Keratinocyte (primary cell): ENCODE measurements around the gene CST1. TPM values are rescaled to one million over a fixed set of nuclear protein-coding genes. Genes with fewer than 3 reads are reported as not detected.

Experiments used
- DNase-seq: peaks from one replicate; pipeline ENCODE4 v3.0.0-alpha.2; 2011; ENCODE audit warnings: low read depth, missing footprints, low spot score
- FAIRE-seq: peaks from 2 replicates; lab custom pipeline; 2011; peaks lifted over from hg19 to GRCh38; lab: Jason Lieb, UNC
- H2AFZ ChIP-seq: 2 replicates; pipeline ENCODE4 v1.6.0; 2012; ENCODE audit warnings: low read length, control low read depth, inconsistent platforms; ENCODE audit not compliant: control insufficient read depth
- H3K27ac ChIP-seq: 2 replicates; pipeline ENCODE4 v1.5.1; 2011; ENCODE audit warnings: low read length; ENCODE audit not compliant: control insufficient read depth, insufficient read depth
- H3K27me3 ChIP-seq: 3 replicates; pipeline ENCODE4 v1.6.0; 2011; ENCODE audit warnings: low read length; ENCODE audit not compliant: control insufficient read depth, insufficient read depth; ENCODE audit errors: extremely low read depth
- H3K36me3 ChIP-seq, 2 experiments: 2 replicates in 1 of 2; 3 replicates in 1 of 2; pipeline ENCODE4 v1.5.1; 2011; ENCODE audit warnings: low read length in 2 of 2, mild to moderate bottlenecking in 1 of 2; ENCODE audit not compliant: control insufficient read depth in 2 of 2, insufficient read depth in 2 of 2; ENCODE audit errors: extremely low read depth in 1 of 2
- H3K4me1 ChIP-seq: 3 replicates; pipeline ENCODE4 v1.5.1; 2011; ENCODE audit warnings: low read length; ENCODE audit not compliant: control insufficient read depth, insufficient read depth; ENCODE audit errors: extremely low read depth
- H3K4me2 ChIP-seq: 3 replicates; pipeline ENCODE4 v1.6.0; 2011; ENCODE audit warnings: low read depth, low read length; ENCODE audit not compliant: control insufficient read depth, insufficient read depth; ENCODE audit errors: extremely low read depth
- H3K4me3 ChIP-seq, 3 experiments: fragments of 200-600 bp in 1 of 3; sonication (generic) in 1 of 3; 2 replicates in 2 of 3; 3 replicates in 1 of 3; pipeline ENCODE4 v1.5.1; 2011 to 2016; ENCODE audit warnings: low read length in 3 of 3, mild to moderate bottlenecking in 3 of 3, control low read depth in 2 of 3, inconsistent platforms in 1 of 3, low read depth in 1 of 3, mixed read lengths in 1 of 3, mixed run types in 1 of 3, moderate library complexity in 1 of 3; ENCODE audit not compliant: control insufficient read depth in 2 of 3, insufficient read depth in 2 of 3; ENCODE audit errors: extremely low read depth in 1 of 3
- H3K79me2 ChIP-seq: 2 replicates; pipeline ENCODE4 v1.6.0; 2012; ENCODE audit warnings: low read length; ENCODE audit not compliant: control insufficient read depth, insufficient read depth
- H3K9ac ChIP-seq: 3 replicates; pipeline ENCODE4 v1.6.0; 2011; ENCODE audit warnings: low read length; ENCODE audit not compliant: control insufficient read depth, insufficient read depth; ENCODE audit errors: extremely low read depth
- H3K9me1 ChIP-seq: 3 replicates; pipeline ENCODE4 v1.6.0; 2011; ENCODE audit warnings: low read length; ENCODE audit not compliant: control insufficient read depth, insufficient read depth; ENCODE audit errors: extremely low read depth
- H3K9me3 ChIP-seq: 2 replicates; pipeline ENCODE4 v1.5.1; 2012; ENCODE audit warnings: low read depth, low read length; ENCODE audit not compliant: control insufficient read depth
- H4K20me1 ChIP-seq: 3 replicates; pipeline ENCODE4 v1.6.0; 2011; ENCODE audit warnings: low read length; ENCODE audit not compliant: control insufficient read depth, insufficient read depth; ENCODE audit errors: extremely low read depth
- EZH2 ChIP-seq: IDR thresholded peaks from one replicate; pipeline ENCODE4 v1.6.1; 2012; ENCODE audit warnings: inconsistent platforms, mild to moderate bottlenecking, low read length, moderate library complexity
- dilution Hi-C: fragments of 300-500 bp; cut with MboI; formaldehyde crosslinking; loops from one replicate; pipeline ENCODE4 v1.7.0; 2020; ENCODE audit warnings: low sequenced_read_pairs; ENCODE audit not compliant: extremely low pct_ligation_motif_present
- polyA plus RNA-seq, 5 experiments: library from polyadenylated mRNA; depleted of rRNA in 3 of 5; stranded (reverse) in 3 of 5; stranded (forward) in 1 of 5; unstranded in 1 of 5; fragments of >200 nt; gene quantifications; 1 replicate in 1 of 5; 2 replicates in 3 of 5; 3 replicates in 1 of 5; pipeline versions ENCODE4 v1.2.1 to v1.2.3, GENCODE V29; 2011 to 2012; ENCODE audit warnings: missing spikeins in 2 of 5, low read depth in 1 of 5, low replicate concordance in 1 of 5
- TF ChIP-seq, protein P1 (sequence below), 3 experiments: IDR thresholded peaks in 1 of 3; conservative IDR thresholded peaks in 1 of 3; optimal IDR thresholded peaks in 1 of 3; 2 replicates in 2 of 3; 3 replicates in 1 of 3; pipeline versions ENCODE3 to v1.5.1; 2011; ENCODE audit warnings: low read length in 3 of 3, mild to moderate bottlenecking in 3 of 3, moderate library complexity in 2 of 3, control low read depth in 1 of 3, inconsistent platforms in 1 of 3; ENCODE audit not compliant: insufficient read depth in 2 of 3; ENCODE audit errors: extremely low read depth in 1 of 3

Gene CST1
- polyA plus RNA-seq, 1 donor (not counting 4 experiments of a cell fraction or from before 2014, with no cell fraction given) = not detected

GRCh38 chr20:23753194-23753548 is 2.4 kb upstream of the CST1 start:
- H3K9me3 ChIP-seq = no peaks in the 10 kb centered on the region
- no peaks in the 10 kb centered on the region for H4K20me1 ChIP-seq
- DNase-seq = no peak
- H3K9ac ChIP-seq = no peak overlapping the region
- no peaks in the 10 kb centered on the region for H3K36me3 ChIP-seq
- no peaks in the 10 kb centered on the region for H3K9me1 ChIP-seq
- no peaks in the 10 kb centered on the region for H3K4me1 ChIP-seq
- H3K27me3 ChIP-seq = no peaks in the 10 kb centered on the region
- no peak overlapping the region for H3K4me2 ChIP-seq
- no peak overlapping the region for H2AFZ ChIP-seq
- H3K79me2 ChIP-seq = no peaks in the 10 kb centered on the region
- FAIRE-seq = no peak
- dilution Hi-C loops = no loop called here
- H3K4me3 ChIP-seq = no peak overlapping the region
- no peak for TF ChIP-seq EZH2
- TF ChIP-seq, protein P1, sequence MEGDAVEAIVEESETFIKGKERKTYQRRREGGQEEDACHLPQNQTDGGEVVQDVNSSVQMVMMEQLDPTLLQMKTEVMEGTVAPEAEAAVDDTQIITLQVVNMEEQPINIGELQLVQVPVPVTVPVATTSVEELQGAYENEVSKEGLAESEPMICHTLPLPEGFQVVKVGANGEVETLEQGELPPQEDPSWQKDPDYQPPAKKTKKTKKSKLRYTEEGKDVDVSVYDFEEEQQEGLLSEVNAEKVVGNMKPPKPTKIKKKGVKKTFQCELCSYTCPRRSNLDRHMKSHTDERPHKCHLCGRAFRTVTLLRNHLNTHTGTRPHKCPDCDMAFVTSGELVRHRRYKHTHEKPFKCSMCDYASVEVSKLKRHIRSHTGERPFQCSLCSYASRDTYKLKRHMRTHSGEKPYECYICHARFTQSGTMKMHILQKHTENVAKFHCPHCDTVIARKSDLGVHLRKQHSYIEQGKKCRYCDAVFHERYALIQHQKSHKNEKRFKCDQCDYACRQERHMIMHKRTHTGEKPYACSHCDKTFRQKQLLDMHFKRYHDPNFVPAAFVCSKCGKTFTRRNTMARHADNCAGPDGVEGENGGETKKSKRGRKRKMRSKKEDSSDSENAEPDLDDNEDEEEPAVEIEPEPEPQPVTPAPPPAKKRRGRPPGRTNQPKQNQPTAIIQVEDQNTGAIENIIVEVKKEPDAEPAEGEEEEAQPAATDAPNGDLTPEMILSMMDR (optimal IDR thresholded peaks at IDR 0.05 in 1 of 3, IDR thresholded peaks at IDR 0.05 in 1 of 3, conservative IDR thresholded peaks at IDR 0.05 in 1 of 3; ENCODE audit: extremely low read depth in 1 of 3, insufficient read depth in 2 of 3, low read length in 3 of 3) = no peak
- H3K27ac ChIP-seq = no peak overlapping the region

GRCh38 chr20:23752481-23753193 is 1.9 kb upstream of the CST1 start:
- Histone ChIP-seq H3K27me3 (no peaks in the 10 kb centered on the region), H3K9me3 (no peaks in the 10 kb centered on the region), H3K9me1 (no peaks in the 10 kb centered on the region), H3K9ac (no peak overlapping the region), H3K36me3 (no peaks in the 10 kb centered on the region), H2AFZ (no peak overlapping the region), H3K4me2 (no peak overlapping the region), H3K27ac (no peak overlapping the region), H3K4me3 (no peak overlapping the region), H3K79me2 (no peaks in the 10 kb centered on the region), H4K20me1 (no peaks in the 10 kb centered on the region), H3K4me1 (no peaks in the 10 kb centered on the region)
- FAIRE-seq = no peak
- dilution Hi-C loops = no loop called here
- DNase-seq = no peak
- TF ChIP-seq, protein P1 (optimal IDR thresholded peaks at IDR 0.05 in 1 of 3, IDR thresholded peaks at IDR 0.05 in 1 of 3, conservative IDR thresholded peaks at IDR 0.05 in 1 of 3; ENCODE audit: extremely low read depth in 1 of 3, insufficient read depth in 2 of 3, low read length in 3 of 3) = no peak
- TF ChIP-seq EZH2 = no peak
